PC-9 (cell line): ENCODE measurements around the gene SNX6.

ENCODE experiments used
- EZH2 ChIP-seq: fragments of 200-600 bp; sonication (generic); IDR thresholded peaks from 2 replicates; pipeline ENCODE4 v1.8.0; 2017; ENCODE audit warnings: antibody characterized with exemption, low read depth
- TF ChIP-seq, protein P1 (sequence below): fragments of 200-600 bp; sonication (generic); conservative IDR thresholded peaks from 2 replicates; pipeline ENCODE4 v1.6.1; 2017; ENCODE audit warnings: mixed run types, antibody characterized with exemption, mild to moderate bottlenecking, moderate library complexity

DNA sequence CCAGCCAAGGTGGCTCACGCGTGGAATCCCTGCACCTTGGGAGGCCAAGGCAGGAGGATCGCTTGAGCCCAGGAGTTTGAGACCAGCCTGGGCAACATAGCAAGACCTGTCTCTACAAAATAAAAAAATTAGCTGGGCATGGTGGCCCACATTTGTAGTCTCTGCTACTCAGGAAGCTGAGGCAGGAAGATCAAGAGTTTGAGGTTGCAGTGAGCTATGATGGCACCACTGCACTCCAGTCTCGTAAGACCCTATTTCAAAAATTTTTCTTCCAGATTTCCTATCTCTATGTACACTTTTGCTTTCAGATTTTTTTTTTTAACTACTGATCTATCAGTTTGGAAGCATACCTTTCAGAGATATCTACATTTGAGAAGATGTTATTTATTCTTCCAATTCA is 15.3 kb downstream of the SNX6 start:
- no peak for TF ChIP-seq EZH2
- TF ChIP-seq, protein P1, sequence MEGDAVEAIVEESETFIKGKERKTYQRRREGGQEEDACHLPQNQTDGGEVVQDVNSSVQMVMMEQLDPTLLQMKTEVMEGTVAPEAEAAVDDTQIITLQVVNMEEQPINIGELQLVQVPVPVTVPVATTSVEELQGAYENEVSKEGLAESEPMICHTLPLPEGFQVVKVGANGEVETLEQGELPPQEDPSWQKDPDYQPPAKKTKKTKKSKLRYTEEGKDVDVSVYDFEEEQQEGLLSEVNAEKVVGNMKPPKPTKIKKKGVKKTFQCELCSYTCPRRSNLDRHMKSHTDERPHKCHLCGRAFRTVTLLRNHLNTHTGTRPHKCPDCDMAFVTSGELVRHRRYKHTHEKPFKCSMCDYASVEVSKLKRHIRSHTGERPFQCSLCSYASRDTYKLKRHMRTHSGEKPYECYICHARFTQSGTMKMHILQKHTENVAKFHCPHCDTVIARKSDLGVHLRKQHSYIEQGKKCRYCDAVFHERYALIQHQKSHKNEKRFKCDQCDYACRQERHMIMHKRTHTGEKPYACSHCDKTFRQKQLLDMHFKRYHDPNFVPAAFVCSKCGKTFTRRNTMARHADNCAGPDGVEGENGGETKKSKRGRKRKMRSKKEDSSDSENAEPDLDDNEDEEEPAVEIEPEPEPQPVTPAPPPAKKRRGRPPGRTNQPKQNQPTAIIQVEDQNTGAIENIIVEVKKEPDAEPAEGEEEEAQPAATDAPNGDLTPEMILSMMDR: no peak
